ENCODE data around the gene ASCL3. TPM values are rescaled to one million over a fixed set of nuclear protein-coding genes. Genes with fewer than 3 reads are reported as not detected.
"Not testable (repeated sequence)": the region's sequence is repeated elsewhere in the genome, so short reads cannot be mapped to it uniquely, and the experiment has no call there.

ASCL3 gene
- total RNA-seq, result not detected in 2 replicates

GRCh38 chr11:8942518-8943066, at the start of gene ASCL3:
TSS of gene ASCL3 (minus strand) at chr11:8943016. CDS start at chr11:8938161, 4,855 bp downstream.
- DNase-seq (ENCODE audit: low read depth in 2 of 2), result no peak

- DNase-seq (ENCODE audit: low read depth in 2 of 2), result no peak
These were observed 46.6 kb upstream of the ASCL3 start for GRCh38 chr11:8989453-8989852.

DNA sequence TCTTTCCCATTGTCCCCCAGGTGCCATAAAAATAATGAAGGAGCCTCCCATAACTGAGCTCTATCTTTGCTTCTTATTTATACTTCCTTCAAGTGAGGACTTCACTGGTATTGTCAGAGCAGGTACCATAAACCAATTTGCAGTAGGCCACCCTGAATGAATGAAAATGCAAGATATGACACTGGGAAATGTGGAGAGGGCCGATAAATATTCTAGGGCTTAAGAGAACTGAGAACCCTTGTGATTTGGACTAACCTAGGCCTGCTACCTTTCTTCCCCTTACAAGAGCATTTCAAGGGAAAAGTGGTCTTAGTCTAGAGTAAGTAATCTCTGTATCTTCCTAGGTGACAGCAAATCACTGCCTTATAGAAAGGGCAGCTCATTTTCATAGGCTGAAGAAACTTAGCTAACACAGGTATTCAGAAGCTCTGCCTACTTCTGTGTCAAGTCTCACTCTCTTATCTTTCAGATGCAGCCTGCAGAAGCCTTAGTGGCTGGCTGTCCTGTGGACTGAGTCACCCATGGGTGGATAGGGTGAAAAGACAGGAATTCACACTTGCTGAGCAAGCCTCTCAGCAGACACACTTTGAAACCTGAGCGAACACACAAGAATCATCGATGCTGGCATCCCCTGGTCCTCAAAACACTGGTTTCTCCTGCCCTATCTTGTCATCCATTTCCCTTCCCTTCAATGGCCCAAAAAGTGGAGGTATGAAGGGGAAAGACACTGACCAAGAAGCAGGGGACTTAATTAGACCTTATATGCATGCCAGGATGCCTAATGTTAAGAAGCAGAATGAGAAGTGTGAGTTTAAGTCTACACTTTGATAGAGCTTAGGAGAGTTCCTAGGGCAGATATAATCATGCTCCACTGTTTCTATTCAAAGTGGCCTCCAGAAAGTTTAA, 45.8 kb upstream of the ASCL3 start:
- no peak for DNase-seq (ENCODE audit: low read depth in 2 of 2)

DNA sequence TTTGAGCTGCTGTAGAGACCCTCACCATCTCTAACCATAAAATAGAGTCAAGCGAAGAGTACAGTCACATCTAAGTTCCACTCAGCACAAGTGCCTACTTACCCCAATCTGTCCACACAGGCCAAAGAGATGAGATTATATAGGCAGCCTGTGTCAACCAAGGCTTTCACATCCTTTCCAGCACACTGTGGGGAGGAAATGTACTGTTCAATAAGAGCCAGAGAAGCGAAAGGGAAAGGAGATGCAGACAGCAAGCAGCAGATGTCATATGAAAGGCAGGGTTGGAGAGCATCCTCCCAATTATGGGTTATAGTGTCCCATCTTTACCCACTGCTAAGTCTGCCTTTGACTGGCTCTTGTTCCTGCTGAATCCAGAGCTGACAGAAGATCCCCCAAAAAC, 44.6 kb upstream of the ASCL3 start:
- no peak for DNase-seq (ENCODE audit: low read depth in 2 of 2)

DNA sequence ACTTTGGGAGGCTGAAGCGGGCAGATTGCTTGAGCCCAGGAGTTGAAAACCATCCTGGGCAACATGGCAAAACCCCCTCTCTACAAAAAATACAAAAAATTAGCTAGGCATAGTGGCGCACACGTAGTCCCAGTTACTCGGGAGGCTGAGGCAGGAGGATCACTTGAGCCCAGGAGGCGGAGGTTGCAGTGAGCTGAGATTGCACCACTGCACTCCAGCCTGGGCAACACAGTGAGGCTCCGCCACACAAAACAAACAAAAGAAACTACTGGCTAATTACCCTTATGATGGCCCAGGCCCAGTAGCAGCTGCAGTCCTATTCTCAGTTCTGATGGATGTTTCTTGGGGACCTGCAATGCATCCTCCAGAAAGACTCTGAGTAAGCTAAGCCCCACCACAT, 44.0 kb upstream of the ASCL3 start:
- DNase-seq (ENCODE audit: low read depth in 2 of 2), result not testable (repeated sequence)

GRCh38 chr11:8985462-8985861, 42.6 kb upstream of the ASCL3 start:
- DNase-seq (ENCODE audit: low read depth in 2 of 2), result no peak

DNA sequence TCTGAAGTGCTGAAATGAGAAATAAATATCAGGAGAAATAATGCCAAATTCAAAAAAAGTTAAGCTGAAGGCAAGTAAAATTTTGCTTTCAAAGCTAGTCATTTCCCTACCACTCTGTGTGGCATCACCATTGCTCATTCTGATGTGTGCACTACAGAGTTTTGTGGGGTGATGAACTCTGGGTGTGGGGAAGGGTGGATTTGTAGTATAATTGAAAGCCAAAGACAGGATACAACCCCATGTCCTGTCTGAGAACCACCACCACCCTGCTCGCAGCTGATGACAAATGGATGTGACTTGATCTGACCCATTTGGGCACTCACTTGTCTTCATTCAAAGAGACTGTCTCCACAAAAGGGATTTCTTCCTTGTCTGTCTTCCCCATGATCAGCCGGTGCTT, 40.7 kb upstream of the ASCL3 start:
- DNase-seq (ENCODE audit: low read depth in 2 of 2), result no peak

DNA sequence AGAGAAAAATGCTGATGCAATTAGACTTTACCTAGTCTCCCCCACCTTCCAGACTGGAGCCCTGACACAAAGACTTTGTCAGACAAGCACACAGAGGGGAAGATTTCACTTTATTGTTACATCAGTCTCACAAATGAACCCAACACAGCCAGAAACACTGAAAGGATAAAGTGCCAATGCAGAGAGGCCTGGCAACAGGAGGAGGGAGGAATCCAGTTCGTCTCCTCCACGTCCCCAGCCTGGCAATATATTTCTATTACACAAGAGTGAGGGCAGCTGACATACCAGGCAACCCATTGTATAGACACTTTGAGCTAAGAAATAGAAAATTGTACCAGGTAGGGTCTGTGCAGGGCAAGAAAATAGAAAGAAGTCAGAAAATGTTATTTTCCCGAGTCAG, 37.7 kb upstream of the ASCL3 start:
- DNase-seq (ENCODE audit: low read depth in 2 of 2), result no peak

GRCh38 chr11:8979365-8979764, 36.5 kb upstream of the ASCL3 start:
- DNase-seq (ENCODE audit: low read depth in 2 of 2), result not testable (repeated sequence)

GRCh38 chr11:8973121-8973520, 30.3 kb upstream of the ASCL3 start:
- DNase-seq (ENCODE audit: low read depth in 2 of 2), result no peak

- no peak for DNase-seq (ENCODE audit: low read depth in 2 of 2)
These were observed 29.1 kb upstream of the ASCL3 start for GRCh38 chr11:8971924-8972316.

GRCh38 chr11:8971196-8971923, 28.5 kb upstream of the ASCL3 start:
- DNase-seq (ENCODE audit: low read depth in 2 of 2), result no peak

DNA sequence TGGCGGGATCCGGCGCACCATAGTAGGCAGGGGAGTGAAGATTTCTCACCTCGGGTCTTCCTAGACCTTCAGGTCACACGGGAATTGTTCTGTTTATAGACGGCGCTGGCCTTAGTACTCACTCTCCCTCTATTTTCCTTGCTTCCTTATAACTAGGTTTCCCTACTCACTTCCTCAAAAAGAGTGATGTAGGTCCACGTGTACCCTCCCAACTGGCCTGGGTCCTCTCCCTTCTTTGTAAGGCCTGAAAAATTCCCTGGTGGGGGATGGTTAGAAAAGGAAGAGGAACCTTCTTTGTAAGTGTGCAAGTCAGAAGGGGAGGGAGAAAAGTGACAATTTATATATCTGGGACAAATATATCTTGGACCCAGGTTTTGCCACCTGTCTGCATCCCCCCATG, 24.4 kb upstream of the ASCL3 start:
- DNase-seq (ENCODE audit: low read depth in 2 of 2), result no peak

- peak; percentile 63 to 88 for DNase-seq (ENCODE audit: low read depth in 2 of 2)
These were observed 21.8 kb upstream of the ASCL3 start, which contains the start of gene TMEM9B for GRCh38 chr11:8964324-8965320. TSS of gene TMEM9B (minus strand) at chr11:8964442. CDS start at chr11:8964313, 129 bp downstream.

GRCh38 chr11:8963569-8964323, 20.9 kb upstream of the ASCL3 start:
- DNase-seq (ENCODE audit: low read depth in 2 of 2), result peak; percentile 45 to 76

- DNase-seq (ENCODE audit: low read depth in 2 of 2), result no peak
These were observed 20.0 kb upstream of the ASCL3 start for GRCh38 chr11:8962841-8963240.

GRCh38 chr11:8961401-8961800, 18.6 kb upstream of the ASCL3 start:
- no peak for DNase-seq (ENCODE audit: low read depth in 2 of 2)

GRCh38 chr11:8959546-8960166, 16.8 kb upstream of the ASCL3 start:
- peak; percentile 69 to 82 for DNase-seq (ENCODE audit: low read depth in 2 of 2)

GRCh38 chr11:8956860-8957259, 14.0 kb upstream of the ASCL3 start:
- DNase-seq (ENCODE audit: low read depth in 2 of 2), result no peak

DNA sequence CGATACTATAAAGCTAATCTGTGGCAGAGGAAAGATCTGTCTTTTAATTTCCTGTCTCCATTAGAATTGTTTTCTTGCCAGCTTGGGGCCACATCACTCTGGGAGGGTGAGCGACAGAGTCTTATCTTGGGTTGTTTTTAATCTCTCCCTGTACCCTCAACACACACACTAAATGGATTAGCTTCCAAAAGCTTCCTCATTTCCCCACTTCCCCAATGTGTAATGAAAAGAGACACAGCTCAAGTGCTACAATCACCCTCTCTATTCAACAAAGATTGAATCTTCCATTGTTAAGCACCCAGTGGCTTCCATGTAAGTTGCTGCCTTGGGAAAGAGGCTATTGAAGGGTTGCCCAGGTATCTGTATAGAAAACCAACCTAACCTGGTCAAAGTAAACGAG, 6.1 kb upstream of the ASCL3 start:
- no peak for DNase-seq (ENCODE audit: low read depth in 2 of 2)
